ENCODE data around the gene BUB3. TPM values are rescaled to one million over a fixed set of nuclear protein-coding genes. Genes with fewer than 3 reads are reported as not detected.

BUB3 gene, protein sequence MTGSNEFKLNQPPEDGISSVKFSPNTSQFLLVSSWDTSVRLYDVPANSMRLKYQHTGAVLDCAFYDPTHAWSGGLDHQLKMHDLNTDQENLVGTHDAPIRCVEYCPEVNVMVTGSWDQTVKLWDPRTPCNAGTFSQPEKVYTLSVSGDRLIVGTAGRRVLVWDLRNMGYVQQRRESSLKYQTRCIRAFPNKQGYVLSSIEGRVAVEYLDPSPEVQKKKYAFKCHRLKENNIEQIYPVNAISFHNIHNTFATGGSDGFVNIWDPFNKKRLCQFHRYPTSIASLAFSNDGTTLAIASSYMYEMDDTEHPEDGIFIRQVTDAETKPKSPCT
- total RNA-seq (2022; extraction: Qiagen RNA extraction) = 159 to 212 TPM (median 176 TPM) in 5 replicates

DNA sequence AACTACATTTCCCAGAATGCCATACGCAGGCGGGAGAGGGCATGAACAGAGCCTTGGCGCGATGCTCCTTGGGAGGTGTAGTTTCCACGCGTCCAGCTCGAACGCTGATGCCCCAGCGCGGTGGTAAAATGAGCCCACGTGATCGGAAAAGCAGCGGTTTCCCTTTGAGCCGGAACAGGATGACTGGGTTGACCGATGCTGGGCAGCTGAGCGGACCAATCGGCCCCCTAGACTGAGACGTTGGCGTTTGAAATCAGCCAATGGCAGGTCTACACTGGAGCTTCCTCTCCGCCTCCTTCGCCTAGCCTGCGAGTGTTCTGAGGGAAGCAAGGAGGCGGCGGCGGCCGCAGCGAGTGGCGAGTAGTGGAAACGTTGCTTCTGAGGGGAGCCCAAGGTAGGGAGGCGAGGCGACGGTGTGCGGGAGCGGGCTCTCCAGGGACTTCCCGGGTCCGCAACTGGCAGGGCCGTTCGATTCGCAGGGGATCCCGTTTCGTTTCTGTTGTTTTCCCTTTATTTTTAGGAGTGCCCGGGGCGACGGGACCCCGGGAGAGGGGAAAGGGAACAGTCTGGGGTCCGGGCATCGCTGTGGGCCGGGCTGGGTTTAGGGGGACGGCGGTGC, at the start of gene BUB3:
Gene BUB3, plus strand, starts transcription at position 311 of the 619 bp plus-strand sequence. CDS start 516 bp downstream, outside the sequence.

DNA sequence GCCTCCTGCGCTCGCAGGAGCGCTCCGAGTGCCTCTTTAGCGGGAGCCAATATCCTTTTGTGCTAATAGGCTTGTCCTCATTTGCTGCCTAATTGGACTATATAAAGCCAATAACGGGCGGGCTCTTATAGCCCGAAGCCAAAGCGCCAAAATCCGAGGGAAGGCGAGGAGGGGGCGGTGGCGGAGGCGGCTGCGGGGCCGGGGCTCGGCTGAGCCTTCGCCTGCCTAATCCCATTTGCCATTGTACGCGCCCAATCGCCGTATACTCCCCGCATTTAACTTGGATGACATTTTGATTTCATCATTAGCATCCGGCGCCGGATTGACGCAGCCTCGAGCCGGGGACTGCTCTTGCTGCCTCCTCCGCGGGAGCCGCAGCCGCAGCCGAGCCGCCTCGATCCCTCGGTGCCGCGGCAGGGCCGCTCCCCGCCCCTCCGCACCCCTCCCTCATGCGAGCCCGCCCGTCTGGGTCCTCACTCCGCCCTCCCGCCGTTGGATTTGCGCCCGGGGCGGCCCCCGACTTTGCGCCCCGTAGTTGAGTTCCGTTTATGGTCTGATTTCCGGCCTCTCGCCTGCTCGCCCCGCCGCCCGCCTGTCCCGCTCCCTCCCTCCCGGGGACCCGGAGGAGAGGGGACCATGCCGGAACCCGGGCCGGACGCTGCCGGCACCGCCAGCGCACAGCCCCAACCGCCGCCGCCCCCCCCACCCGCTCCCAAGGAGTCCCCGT, 18.6 kb upstream of the BUB3 start, which contains the start of gene HMX3:
Gene HMX3, plus strand, starts transcription at position 556 of the 727 bp plus-strand sequence. Its CDS starts 81 bp downstream, at position 637.

DNA sequence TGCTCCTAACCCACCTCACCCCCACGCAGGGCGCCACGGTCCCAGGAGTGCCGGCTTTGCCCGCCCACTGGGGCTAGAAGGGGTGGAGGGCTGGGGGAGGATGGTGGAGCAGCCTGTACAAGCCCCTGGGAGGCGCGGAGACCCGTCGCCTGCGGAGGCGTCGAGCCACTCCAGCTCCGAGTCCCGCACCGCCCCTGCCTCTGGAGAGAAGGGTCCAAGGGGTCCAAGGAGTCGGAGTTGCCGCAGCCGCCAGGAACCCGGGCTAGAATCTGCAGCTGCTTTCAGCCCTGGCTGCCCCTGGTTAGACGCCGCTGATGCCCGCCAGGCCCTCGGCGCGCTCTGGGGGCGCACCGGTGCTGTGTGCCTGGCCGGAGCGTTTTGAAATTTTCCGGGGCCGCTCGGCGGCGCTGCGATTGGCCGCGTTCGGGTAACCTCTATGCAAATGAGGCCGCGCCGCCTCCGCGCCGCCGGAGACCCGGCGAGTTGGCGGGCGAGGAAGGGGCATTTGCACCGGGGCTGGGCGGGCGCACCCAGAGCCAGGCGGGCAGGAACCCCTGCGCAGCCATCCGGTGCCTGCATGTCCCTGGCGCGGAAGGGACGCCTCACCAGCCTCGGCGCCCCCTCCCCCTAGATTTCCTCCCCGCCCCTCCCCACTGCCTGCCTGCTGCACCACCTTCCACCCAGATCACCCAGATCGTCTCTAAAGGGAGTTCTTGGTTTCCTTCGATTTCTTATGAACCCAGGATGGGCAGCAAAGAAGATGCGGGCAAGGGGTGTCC, 6.4 kb upstream of the BUB3 start, which contains the start of gene HMX2:
Gene HMX2, plus strand, starts transcription at position 502 of the 779 bp plus-strand sequence. Its CDS starts 243 bp downstream, at position 745.

Other genes with a start within 250 kb of the BUB3 start
- gene FAM24A, start 243.8 kb upstream of the BUB3 start, total RNA-seq (2022; extraction: Qiagen RNA extraction) = not detected in 5 replicates
- 7.2 to 8.7 TPM (median 7.8 TPM) in 5 replicates for gene C10orf88, start 200.2 kb upstream of the BUB3 start, total RNA-seq (2022; extraction: Qiagen RNA extraction)
- gene PSTK, start 174.0 kb upstream of the BUB3 start, total RNA-seq (2022; extraction: Qiagen RNA extraction) = 4.1 to 4.6 TPM (median 4.2 TPM) in 5 replicates
- gene IKZF5, start 145.6 kb upstream of the BUB3 start, total RNA-seq (2022; extraction: Qiagen RNA extraction) = 5.0 to 8.5 TPM (median 6.8 TPM) in 5 replicates
- gene ACADSB, start 145.4 kb upstream of the BUB3 start, total RNA-seq (2022; extraction: Qiagen RNA extraction) = 5.5 to 7.9 TPM (median 7.8 TPM) in 5 replicates
- 0.06 to 0.10 TPM (median 0.09 TPM) in 4 of 5 replicates, not detected in the other for gene HMX3, start 18.4 kb upstream of the BUB3 start, total RNA-seq (2022; extraction: Qiagen RNA extraction)
- 0.07 to 0.17 TPM (median 0.08 TPM) in 3 of 5 replicates, not detected in the others for gene HMX2, start 6.3 kb upstream of the BUB3 start, total RNA-seq (2022; extraction: Qiagen RNA extraction)

All from A549 treated with AZD2906 at 1 μM for 4 hours (cell line).